Measurements from ENCODE around the gene KCNQ5. TPM values are rescaled to one million over a fixed set of nuclear protein-coding genes. Genes with fewer than 3 reads are reported as not detected.
A peak's percentile ranks its signal among the peaks of the same experiment; 100 is the strongest.

Gene KCNQ5
- polyA plus RNA-seq, 3 donors: not detected

GRCh38 chr6:72905705-72906478 lies 284.0 kb downstream of the KCNQ5 start:
- DNase-seq: no peak
- Mint-ChIP-seq H3K27me3 (ENCODE audit: low read depth in 3 of 3) (no peaks in the 10 kb centered on the region), H3K9me3 (peaks cover 2 to 18% (median 7%) of the 10 kb centered on the region in 7 donors), H3K4me1 (peaks cover 24% of the 10 kb centered on the region), H3K27ac (no peak overlapping the region), H3K4me3 (no peak overlapping the region), H3K36me3 (peaks cover 0 to 3% of the 10 kb centered on the region in 2 donors)
- Histone ChIP-seq H3K9ac (ENCODE audit: insufficient read depth, low read length, poor library complexity, severe bottlenecking) (no peak overlapping the region), H3K27ac (ENCODE audit: low read depth in 1 of 2, low read length in 2 of 2) (no peak overlapping the region), H3K27me3 (ENCODE audit: control insufficient read depth in 2 of 2, insufficient read depth in 2 of 2, low read length in 2 of 2) (no peaks in the 10 kb centered on the region), H3K4me3 (replicated peaks in 1 of 3; ENCODE audit: low read depth in 2 of 3, low read length in 3 of 3) (no peak overlapping the region), H3K36me3 (replicated peaks in 1 of 2; ENCODE audit: control insufficient read depth in 1 of 2, insufficient read depth in 2 of 2, low read length in 2 of 2) (no peaks in the 10 kb centered on the region), H3K4me1 (ENCODE audit: control insufficient read depth in 1 of 2, insufficient read depth in 2 of 2, low read length in 2 of 2) (peaks cover 3 to 4% of the 10 kb centered on the region in 2 donors), H3K4me2 (replicated peaks; ENCODE audit: extremely low read depth, low read length, poor library complexity, severe bottlenecking) (no peak overlapping the region), H3K79me2 (ENCODE audit: insufficient read depth, low read length) (no peaks in the 10 kb centered on the region), H3K9me3 (replicated peaks in 1 of 2; ENCODE audit: control insufficient read depth in 1 of 2, insufficient read depth in 1 of 2, low read length in 2 of 2) (no peaks in the 10 kb centered on the region), H2AFZ (ENCODE audit: insufficient read depth, low read depth, low read length, poor library complexity, severe bottlenecking) (no peak overlapping the region), H4K20me1 (ENCODE audit: insufficient read depth, low read length) (no peaks in the 10 kb centered on the region)
- intact Hi-C loops (cut with micrococcal nuclease): no loop called here
- 97% methylated on average over 6 of the region's 6 CpGs for WGBS (ENCODE audit: insufficient coverage)
- no peak for TF ChIP-seq CTCF (IDR thresholded peaks at IDR 0.05)

GRCh38 chr6:72911463-72912155 lies 289.7 kb downstream of the KCNQ5 start:
- H3K27me3 Mint-ChIP-seq (ENCODE audit: low read depth in 3 of 3): no peaks in the 10 kb centered on the region
- no peak overlapping the region for H3K9ac ChIP-seq (ENCODE audit: insufficient read depth, low read length, poor library complexity, severe bottlenecking)
- no peak overlapping the region for H2AFZ ChIP-seq (ENCODE audit: insufficient read depth, low read depth, low read length, poor library complexity, severe bottlenecking)
- H3K27me3 ChIP-seq (ENCODE audit: control insufficient read depth in 2 of 2, insufficient read depth in 2 of 2, low read length in 2 of 2): no peaks in the 10 kb centered on the region
- H3K4me3 Mint-ChIP-seq: peak overlapping the region in 1 of 2 donors; percentile 63
- H3K4me1 ChIP-seq (ENCODE audit: control insufficient read depth in 1 of 2, insufficient read depth in 2 of 2, low read length in 2 of 2): peaks cover 31 to 32% of the 10 kb centered on the region in 2 donors
- no peaks in the 10 kb centered on the region for H4K20me1 ChIP-seq (ENCODE audit: insufficient read depth, low read length)
- H3K4me1 Mint-ChIP-seq: peaks cover 59% of the 10 kb centered on the region
- H3K9me3 ChIP-seq (replicated peaks in 1 of 2; ENCODE audit: control insufficient read depth in 1 of 2, insufficient read depth in 1 of 2, low read length in 2 of 2): no peaks in the 10 kb centered on the region
- no peaks in the 10 kb centered on the region for H3K36me3 Mint-ChIP-seq
- DNase-seq: no peak
- intact Hi-C loops (cut with micrococcal nuclease): no loop called here
- H3K4me2 ChIP-seq (replicated peaks; ENCODE audit: extremely low read depth, low read length, poor library complexity, severe bottlenecking): peak overlapping the region; percentile 26
- H3K4me3 ChIP-seq (replicated peaks in 1 of 3; ENCODE audit: low read depth in 2 of 3, low read length in 3 of 3): no peak overlapping the region
- peaks cover 0 to 2% (median 0%) of the 10 kb centered on the region in 7 donors for H3K9me3 Mint-ChIP-seq
- TF ChIP-seq CTCF (IDR thresholded peaks at IDR 0.05): no peak
- no CpG with 5 or more reads among the region's 2 CpGs for WGBS (ENCODE audit: insufficient coverage)
- H3K79me2 ChIP-seq (ENCODE audit: insufficient read depth, low read length): no peaks in the 10 kb centered on the region
- H3K27ac ChIP-seq (ENCODE audit: low read depth in 1 of 2, low read length in 2 of 2): peak overlapping the region in 1 of 2 donors; percentile 30
- peak overlapping the region in 4 of 7 donors; percentile 43 to 52 (median 47) for H3K27ac Mint-ChIP-seq
- no peaks in the 10 kb centered on the region for H3K36me3 ChIP-seq (replicated peaks in 1 of 2; ENCODE audit: control insufficient read depth in 1 of 2, insufficient read depth in 2 of 2, low read length in 2 of 2)

Measured in CD14-positive monocyte (primary cell).